Stimulated activated effector memory CD8-positive, alpha-beta T cell treated with anti-CD3 and anti-CD28 coated beads, Interleukin-12 subunit alpha, Interleukin-12 subunit beta, amount 100 ng/mL, for 72 hours (primary cell): Measurements from ENCODE around the gene RBBP8NL.
A peak's percentile ranks its signal among the peaks of the same experiment; 100 is the strongest.

ENCODE experiments used
- ATAC-seq: fragments of 150-1000 bp; cut with Tn5 transposase; 2 replicates; pipeline ENCODE4 v1.10.0; 2021
- DNase-seq, 2 donors: peaks; one replicate each; pipeline ENCODE4 v3.0.0; 2021 to 2022; ENCODE audit warnings: low spot score in 2 of 2
- H3K27ac Mint-ChIP-seq: one replicate; pipeline ENCODE4 v1.8.0; 2022; ENCODE audit warnings: mild to moderate bottlenecking, mixed read lengths
- H3K36me3 Mint-ChIP-seq: one replicate; pipeline ENCODE4 v1.8.0; 2022; ENCODE audit warnings: mild to moderate bottlenecking, mixed read lengths
- H3K4me1 Mint-ChIP-seq: one replicate; pipeline ENCODE4 v1.8.0; 2022; ENCODE audit warnings: mixed read lengths
- H3K4me3 Mint-ChIP-seq: one replicate; pipeline ENCODE4 v1.8.0; 2022; ENCODE audit warnings: mild to moderate bottlenecking, mixed read lengths
- H3K9me3 Mint-ChIP-seq: one replicate; pipeline ENCODE4 v1.8.0; 2022; ENCODE audit warnings: mixed read lengths

The RBBP8NL gene

GRCh38 chr20:62410746-62411478 lies 16.4 kb downstream of the RBBP8NL start:
- Mint-ChIP-seq H3K4me3 (no peak overlapping the region), H3K36me3 (peaks cover 5% of the 10 kb centered on the region), H3K27ac (no peak overlapping the region), H3K9me3 (no peaks in the 10 kb centered on the region), H3K4me1 (peaks cover 11% of the 10 kb centered on the region)
- ATAC-seq (no peak), DNase-seq (no peak)

- Mint-ChIP-seq H3K27ac (peak overlapping the region; percentile 33), H3K4me1 (peaks cover 19% of the 10 kb centered on the region), H3K36me3 (peaks cover 5% of the 10 kb centered on the region), H3K9me3 (no peaks in the 10 kb centered on the region), H3K4me3 (no peak overlapping the region)
- no peak for ATAC-seq
- peak in 1 of 2 donors; percentile 62 for DNase-seq
Measured at GRCh38 chr20:62409931-62410745, 17.2 kb downstream of the RBBP8NL start.

DNA sequence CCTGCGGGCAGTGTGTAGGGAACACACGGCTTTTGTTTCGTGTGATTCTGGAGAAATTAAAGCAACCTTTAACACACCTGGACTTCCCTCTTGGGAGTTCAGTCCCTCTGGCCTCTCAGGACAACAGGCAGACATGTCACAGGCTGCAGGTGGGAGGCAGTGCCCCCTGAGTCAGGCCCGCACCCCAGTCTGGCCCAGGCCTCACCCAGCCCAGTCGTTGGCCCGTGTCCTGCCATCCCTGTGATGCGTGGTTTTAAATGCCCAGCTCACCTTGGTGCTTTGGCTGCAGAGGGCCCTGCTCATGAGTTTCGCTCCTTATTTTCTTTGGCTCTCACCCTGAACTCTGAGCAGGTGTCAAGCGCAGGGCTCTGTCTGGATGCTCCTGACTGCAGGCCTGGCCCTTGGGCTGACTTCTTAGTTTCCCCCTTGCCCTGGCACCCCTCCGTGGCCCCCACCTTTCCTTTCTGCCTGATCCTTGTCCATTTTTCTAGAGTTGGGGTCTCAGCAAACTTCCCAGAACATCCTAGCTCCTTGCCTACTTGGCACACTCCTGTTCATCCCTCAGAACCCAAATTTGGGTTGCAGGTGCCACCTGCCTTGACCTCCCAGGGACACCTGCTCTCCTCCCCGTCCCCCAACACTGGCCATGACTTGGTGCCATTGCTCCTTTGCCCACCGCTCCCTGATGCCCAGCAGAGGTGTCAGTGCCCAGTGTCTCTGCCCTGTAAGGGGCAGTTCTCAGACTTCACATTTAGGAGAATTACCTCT lies 18.1 kb downstream of the RBBP8NL start:
- Mint-ChIP-seq H3K36me3 (peaks cover 5% of the 10 kb centered on the region), H3K9me3 (no peaks in the 10 kb centered on the region), H3K4me1 (peaks cover 26% of the 10 kb centered on the region), H3K4me3 (no peak overlapping the region), H3K27ac (peak overlapping the region; percentile 33)
- no peak for ATAC-seq
- DNase-seq: no peak

DNA sequence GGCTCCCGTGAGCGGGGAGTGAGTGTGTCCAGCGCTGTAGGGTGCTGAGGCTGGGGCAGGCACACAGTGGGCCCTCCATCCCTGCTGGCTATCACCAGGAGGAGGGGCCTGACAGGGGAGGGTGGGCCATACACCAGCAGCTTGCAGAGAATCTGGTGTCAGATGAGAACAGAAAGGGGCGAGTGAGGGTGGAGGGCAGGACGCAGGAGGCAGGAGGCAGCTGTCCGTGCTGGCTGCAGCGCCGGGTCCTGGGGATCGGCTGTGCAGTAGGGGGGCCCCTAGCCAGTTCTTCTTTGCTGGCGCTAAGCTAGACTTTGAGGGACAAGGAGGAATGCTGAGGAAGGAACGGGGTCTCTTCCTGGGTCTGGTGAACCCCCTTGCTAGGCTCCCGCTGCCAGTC lies 18.7 kb downstream of the RBBP8NL start:
- Mint-ChIP-seq H3K4me3 (no peak overlapping the region), H3K36me3 (peaks cover 5% of the 10 kb centered on the region), H3K4me1 (peaks cover 28% of the 10 kb centered on the region), H3K27ac (peak overlapping the region; percentile 34), H3K9me3 (no peaks in the 10 kb centered on the region)
- DNase-seq (no peak), ATAC-seq (no peak)

DNA sequence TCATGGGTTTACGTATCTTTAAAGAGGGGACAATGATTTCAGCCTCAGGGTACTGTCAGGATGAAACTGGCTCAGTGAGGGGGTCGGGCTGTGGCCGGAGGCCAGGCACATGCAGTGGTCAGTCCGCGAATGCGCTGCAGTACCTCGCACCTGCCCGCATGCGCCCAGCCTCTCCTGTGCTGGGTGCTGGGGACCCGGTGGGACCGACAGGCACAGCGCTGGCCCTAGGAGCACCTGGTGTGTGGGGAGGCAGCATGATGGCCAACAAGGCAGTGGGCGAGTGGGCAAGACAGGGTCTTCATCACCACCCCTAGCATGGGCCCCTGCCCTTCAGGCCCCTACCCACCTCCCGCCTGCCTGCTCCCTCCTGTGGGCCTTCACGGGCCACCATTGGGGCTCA lies 19.3 kb downstream of the RBBP8NL start:
- H3K36me3 Mint-ChIP-seq: peaks cover 5% of the 10 kb centered on the region
- H3K27ac Mint-ChIP-seq: peak overlapping the region; percentile 80
- DNase-seq: no peak
- H3K9me3 Mint-ChIP-seq: no peaks in the 10 kb centered on the region
- peak overlapping the region; percentile 76 for H3K4me3 Mint-ChIP-seq
- peaks cover 32% of the 10 kb centered on the region for H3K4me1 Mint-ChIP-seq
- no peak for ATAC-seq

DNA sequence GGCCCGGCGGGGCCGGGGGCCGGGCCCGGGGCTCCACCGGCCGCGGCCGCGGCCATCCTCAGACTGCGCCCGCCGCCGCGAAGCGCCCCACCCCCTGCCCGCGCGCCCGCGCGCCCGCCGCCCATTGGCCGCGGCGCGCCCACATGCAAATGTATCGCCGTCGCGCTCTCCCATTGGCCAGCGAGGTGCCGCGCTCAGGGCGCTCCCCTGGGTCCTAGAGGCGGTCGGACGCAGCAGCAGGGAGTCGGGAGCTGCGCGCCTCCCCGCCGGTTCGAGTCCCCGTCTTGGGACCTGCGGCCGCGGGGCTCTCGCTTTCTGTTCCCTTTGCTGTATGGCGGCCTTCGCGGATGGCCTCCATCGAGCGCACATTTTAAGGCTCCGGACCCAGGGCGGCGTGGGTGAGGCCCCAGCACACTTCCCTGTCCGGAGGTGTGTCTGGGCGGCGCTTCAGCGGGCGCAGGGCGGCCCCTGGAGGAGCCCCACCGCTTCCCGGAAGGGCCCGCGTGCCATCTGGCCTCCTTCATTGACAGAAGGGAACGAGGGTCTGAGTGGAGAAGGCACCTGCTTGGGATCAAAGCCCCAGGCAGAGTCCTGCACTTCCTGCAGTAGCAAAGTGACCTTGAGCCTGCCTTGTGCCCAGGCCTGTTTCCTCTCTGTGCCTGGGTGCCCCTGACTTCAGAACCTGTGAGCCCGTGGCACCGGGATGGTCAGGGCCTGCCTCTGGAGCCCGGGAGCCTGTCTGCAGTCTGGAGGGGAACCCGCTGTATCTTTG lies 19.9 kb downstream of the RBBP8NL start, which contains the start of gene CABLES2:
TSS of gene CABLES2 (minus strand) at position 65 of the 772 bp plus-strand sequence. CDS start at position 56, 9 bp downstream.
- peak within 1 kb of the TSS; percentile 76 for H3K4me3 Mint-ChIP-seq
- DNase-seq (peak; percentile 87 to 94), ATAC-seq (peak; percentile 94)
- H3K27ac Mint-ChIP-seq: peak within 1 kb of the TSS; percentile 80
- peaks cover 5% of the 10 kb centered on the region for H3K36me3 Mint-ChIP-seq
- H3K4me1 Mint-ChIP-seq: peaks cover 32% of the 10 kb centered on the region
- no peaks in the 10 kb centered on the region for H3K9me3 Mint-ChIP-seq

- Mint-ChIP-seq H3K4me3 (peak overlapping the region; percentile 76), H3K4me1 (peaks cover 32% of the 10 kb centered on the region), H3K36me3 (peaks cover 5% of the 10 kb centered on the region), H3K9me3 (no peaks in the 10 kb centered on the region), H3K27ac (peak overlapping the region; percentile 76)
- no peak for ATAC-seq
- peak in 1 of 2 donors; percentile 55 for DNase-seq
Measured at GRCh38 chr20:62406635-62407176, 20.6 kb downstream of the RBBP8NL start.

- peaks cover 32% of the 10 kb centered on the region for H3K4me1 Mint-ChIP-seq
- ATAC-seq (no peak), DNase-seq (no peak)
- H3K27ac Mint-ChIP-seq: peak overlapping the region; percentile 76
- H3K9me3 Mint-ChIP-seq: no peaks in the 10 kb centered on the region
- H3K36me3 Mint-ChIP-seq: peaks cover 5% of the 10 kb centered on the region
- peak overlapping the region; percentile 76 for H3K4me3 Mint-ChIP-seq
Measured at GRCh38 chr20:62405981-62406513, 21.3 kb downstream of the RBBP8NL start.

- H3K36me3 Mint-ChIP-seq: peaks cover 5% of the 10 kb centered on the region
- peaks cover 32% of the 10 kb centered on the region for H3K4me1 Mint-ChIP-seq
- ATAC-seq (no peak), DNase-seq (no peak)
- no peaks in the 10 kb centered on the region for H3K9me3 Mint-ChIP-seq
- H3K27ac Mint-ChIP-seq: peak overlapping the region; percentile 76
- H3K4me3 Mint-ChIP-seq: peak overlapping the region; percentile 76
Measured at GRCh38 chr20:62405108-62405980, 22.0 kb downstream of the RBBP8NL start.

- DNase-seq: no peak
- Mint-ChIP-seq H3K4me1 (peaks cover 31% of the 10 kb centered on the region), H3K27ac (no peak overlapping the region), H3K36me3 (peaks cover 5% of the 10 kb centered on the region), H3K4me3 (no peak overlapping the region), H3K9me3 (no peaks in the 10 kb centered on the region)
- no peak for ATAC-seq
Measured at GRCh38 chr20:62404761-62405107, 22.6 kb downstream of the RBBP8NL start.

DNA sequence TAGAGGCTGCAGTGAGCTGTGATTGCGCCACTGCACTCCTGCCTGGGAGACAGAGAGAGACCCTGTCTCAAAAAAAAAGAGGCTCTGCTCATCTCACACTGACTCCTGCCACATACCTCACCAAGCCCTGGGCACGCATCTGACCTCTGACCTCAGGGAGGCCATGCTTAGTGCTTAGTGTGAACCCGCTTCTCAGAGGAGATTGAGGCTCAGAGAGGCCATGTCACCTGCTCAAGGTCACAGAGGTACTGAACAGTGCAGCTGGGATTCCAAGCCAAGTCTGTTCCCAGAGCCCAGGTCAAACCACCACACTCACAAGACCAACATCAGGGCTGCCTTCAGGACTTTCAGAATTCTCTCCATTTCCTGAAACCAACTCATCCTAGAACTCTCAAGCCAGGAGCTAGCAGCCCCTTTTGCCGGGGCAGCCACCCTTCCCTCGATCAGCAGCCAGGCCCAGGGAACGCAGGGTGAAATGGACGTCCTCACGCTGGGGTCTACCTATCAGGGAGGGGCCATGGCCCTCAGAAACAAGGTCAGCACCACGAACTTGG lies 23.1 kb downstream of the RBBP8NL start:
- Mint-ChIP-seq H3K27ac (no peak overlapping the region), H3K36me3 (peaks cover 5% of the 10 kb centered on the region), H3K9me3 (no peaks in the 10 kb centered on the region), H3K4me1 (peaks cover 26% of the 10 kb centered on the region), H3K4me3 (no peak overlapping the region)
- ATAC-seq (no peak), DNase-seq (no peak)

- Mint-ChIP-seq H3K4me3 (no peak overlapping the region), H3K4me1 (peaks cover 26% of the 10 kb centered on the region), H3K27ac (no peak overlapping the region), H3K36me3 (peaks cover 7% of the 10 kb centered on the region), H3K9me3 (no peaks in the 10 kb centered on the region)
- DNase-seq: no peak
- no peak for ATAC-seq
Measured at GRCh38 chr20:62403331-62403730, 24.0 kb downstream of the RBBP8NL start.

DNA sequence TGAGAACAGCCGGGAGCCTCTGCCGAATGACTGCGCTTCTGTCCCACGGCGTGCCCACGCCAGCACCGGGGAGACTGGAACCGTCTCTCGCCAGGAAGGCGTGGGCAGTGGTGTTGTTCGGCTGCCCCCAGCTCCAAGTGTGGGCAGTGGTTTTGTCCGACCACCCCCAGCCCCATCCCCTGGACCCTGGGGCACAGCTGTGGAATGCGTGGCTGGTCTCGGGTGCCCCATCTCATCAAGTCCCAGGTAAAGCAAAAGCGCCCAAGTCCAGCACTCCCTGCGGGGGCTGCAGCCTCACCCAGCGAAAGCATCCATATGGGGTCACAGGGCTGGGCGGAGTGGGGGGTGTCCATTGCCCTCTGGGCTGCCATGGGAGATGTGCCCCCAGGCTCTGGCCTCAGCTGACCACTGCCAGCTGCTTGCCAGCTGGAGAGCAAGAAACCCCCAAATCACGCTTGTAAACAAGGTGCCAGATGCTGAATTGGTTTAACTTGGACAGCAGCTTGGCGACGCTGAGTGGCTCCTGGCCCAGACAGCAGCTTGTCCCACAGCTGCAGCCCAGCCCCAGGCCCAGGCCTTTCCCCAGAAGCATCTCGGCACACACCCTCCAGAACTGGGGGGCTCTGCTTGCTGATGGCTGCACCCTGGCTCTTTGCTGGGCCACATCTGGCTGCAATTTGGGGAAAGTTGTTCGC lies 24.7 kb downstream of the RBBP8NL start:
- no peak for ATAC-seq

More for the DNA sequence above, 24.7 kb downstream of the RBBP8NL start:
- Mint-ChIP-seq H3K4me3 (no peak overlapping the region), H3K27ac (no peak overlapping the region), H3K9me3 (no peaks in the 10 kb centered on the region), H3K4me1 (peaks cover 33% of the 10 kb centered on the region), H3K36me3 (peaks cover 14% of the 10 kb centered on the region)
- DNase-seq: no peak
